GM23338 (cell line): ENCODE measurements around the gene POMGNT1.

Source experiments
- CREB1 ChIP-seq: fragments of 250-450 bp; sonication (Bioruptor Pico); IDR thresholded peaks from 2 replicates; pipeline ENCODE4 v1.5.0; 2020; ENCODE audit warnings: low read depth, mild to moderate bottlenecking, moderate library complexity
- EZH2 ChIP-seq: fragments of 200-600 bp; sonication (generic); IDR thresholded peaks from one replicate; pipeline ENCODE4 v1.8.0; 2017; ENCODE audit warnings: antibody characterized with exemption, mild to moderate bottlenecking, low read depth; ENCODE audit not compliant: unreplicated experiment
- EZH2phosphoT487 ChIP-seq: fragments of 200-600 bp; sonication (generic); IDR thresholded peaks from one replicate; pipeline ENCODE4 v1.8.1; 2018; ENCODE audit warnings: antibody characterized with exemption; ENCODE audit not compliant: unreplicated experiment
- POLR2AphosphoS5 ChIP-seq: IDR thresholded peaks from 2 replicates; pipeline ENCODE4 v1.6.1; 2016; ENCODE audit warnings: antibody characterized with exemption, low read depth
- REST ChIP-seq: IDR thresholded peaks from one replicate; pipeline ENCODE4 v1.6.1; 2018; ENCODE audit warnings: antibody characterized with exemption; ENCODE audit not compliant: unreplicated experiment
- ZNF114 ChIP-seq: fragments of 250-450 bp; sonication (Bioruptor Pico); IDR thresholded peaks from 2 replicates; pipeline ENCODE4 v1.5.0; 2020; ENCODE audit warnings: mild to moderate bottlenecking, moderate library complexity
- ZNF331 ChIP-seq: fragments of 250-450 bp; sonication (Bioruptor Pico); IDR thresholded peaks from 2 replicates; pipeline ENCODE4 v1.5.0; 2020; ENCODE audit warnings: low read depth, mild to moderate bottlenecking, moderate library complexity
- ZNF462 ChIP-seq: fragments of 250-450 bp; sonication (Bioruptor Pico); IDR thresholded peaks from 2 replicates; pipeline ENCODE4 v1.5.0; 2020; ENCODE audit warnings: mild to moderate bottlenecking, moderate library complexity
- TF ChIP-seq, protein P1 (sequence below), 2 experiments: fragments of 200-600 bp in 1 of 2; sonication (generic) in 1 of 2; conservative IDR thresholded peaks; 2 replicates each; pipeline versions ENCODE4 v1.5.1 to v1.6.1; 2016 to 2017; ENCODE audit warnings: antibody characterized with exemption in 2 of 2, low read depth in 2 of 2, mild to moderate bottlenecking in 2 of 2, moderate library complexity in 1 of 2

GRCh38 chr1:46171351-46171750 lies 26.9 kb downstream of the POMGNT1 start:
- TF ChIP-seq, protein P1, sequence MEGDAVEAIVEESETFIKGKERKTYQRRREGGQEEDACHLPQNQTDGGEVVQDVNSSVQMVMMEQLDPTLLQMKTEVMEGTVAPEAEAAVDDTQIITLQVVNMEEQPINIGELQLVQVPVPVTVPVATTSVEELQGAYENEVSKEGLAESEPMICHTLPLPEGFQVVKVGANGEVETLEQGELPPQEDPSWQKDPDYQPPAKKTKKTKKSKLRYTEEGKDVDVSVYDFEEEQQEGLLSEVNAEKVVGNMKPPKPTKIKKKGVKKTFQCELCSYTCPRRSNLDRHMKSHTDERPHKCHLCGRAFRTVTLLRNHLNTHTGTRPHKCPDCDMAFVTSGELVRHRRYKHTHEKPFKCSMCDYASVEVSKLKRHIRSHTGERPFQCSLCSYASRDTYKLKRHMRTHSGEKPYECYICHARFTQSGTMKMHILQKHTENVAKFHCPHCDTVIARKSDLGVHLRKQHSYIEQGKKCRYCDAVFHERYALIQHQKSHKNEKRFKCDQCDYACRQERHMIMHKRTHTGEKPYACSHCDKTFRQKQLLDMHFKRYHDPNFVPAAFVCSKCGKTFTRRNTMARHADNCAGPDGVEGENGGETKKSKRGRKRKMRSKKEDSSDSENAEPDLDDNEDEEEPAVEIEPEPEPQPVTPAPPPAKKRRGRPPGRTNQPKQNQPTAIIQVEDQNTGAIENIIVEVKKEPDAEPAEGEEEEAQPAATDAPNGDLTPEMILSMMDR (conservative IDR thresholded peaks at IDR 0.05; ENCODE audit: low read depth in 2 of 2), result no peak
- TF ChIP-seq POLR2AphosphoS5 (no peak), EZH2phosphoT487 (no peak), CREB1 (CRISPR knock-in tag) (no peak), EZH2 (no peak), ZNF114 (no peak), ZNF331 (CRISPR knock-in tag) (no peak), REST (no peak), ZNF462 (CRISPR knock-in tag) (no peak)
